GM18526 (cell line): ENCODE data around the gene HTT.

Source experiments
- POLR2A ChIP-seq: IDR thresholded peaks from 3 replicates; pipeline ENCODE4 v1.6.1; 2011; ENCODE audit not compliant: insufficient read length; ENCODE audit errors: extremely low read depth

Gene HTT

GRCh38 chr4:3067473-3068001 is 6.9 kb upstream of the HTT start:
- TF ChIP-seq POLR2A: no peak

DNA sequence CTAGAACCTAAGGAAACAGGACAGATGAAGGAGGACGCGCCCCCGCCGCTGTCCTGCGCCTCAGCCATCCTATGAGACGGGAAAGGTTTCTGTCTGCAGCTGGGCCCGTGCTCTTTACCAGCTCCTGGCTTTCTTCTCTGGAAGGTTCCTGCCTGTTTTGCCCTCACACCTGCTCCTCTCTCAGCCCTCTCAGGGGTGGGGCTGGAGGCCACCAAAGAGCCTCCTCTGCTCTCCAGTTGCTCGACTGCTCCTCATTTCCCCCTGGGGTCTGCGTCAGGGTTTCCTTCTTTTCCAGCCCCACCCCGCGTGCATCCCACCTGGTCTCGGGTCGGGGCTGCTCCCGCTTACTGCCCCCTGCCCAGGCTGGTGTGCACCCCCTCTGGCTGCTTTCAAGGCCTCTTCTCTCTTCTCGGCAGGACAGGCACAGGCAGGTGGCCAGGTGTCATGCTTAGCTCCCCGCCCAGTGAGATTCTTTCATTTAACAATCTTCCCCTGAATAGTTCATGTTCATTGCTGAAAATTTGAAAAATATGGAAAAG is 4.8 kb upstream of the HTT start:
- no peak for TF ChIP-seq POLR2A

DNA sequence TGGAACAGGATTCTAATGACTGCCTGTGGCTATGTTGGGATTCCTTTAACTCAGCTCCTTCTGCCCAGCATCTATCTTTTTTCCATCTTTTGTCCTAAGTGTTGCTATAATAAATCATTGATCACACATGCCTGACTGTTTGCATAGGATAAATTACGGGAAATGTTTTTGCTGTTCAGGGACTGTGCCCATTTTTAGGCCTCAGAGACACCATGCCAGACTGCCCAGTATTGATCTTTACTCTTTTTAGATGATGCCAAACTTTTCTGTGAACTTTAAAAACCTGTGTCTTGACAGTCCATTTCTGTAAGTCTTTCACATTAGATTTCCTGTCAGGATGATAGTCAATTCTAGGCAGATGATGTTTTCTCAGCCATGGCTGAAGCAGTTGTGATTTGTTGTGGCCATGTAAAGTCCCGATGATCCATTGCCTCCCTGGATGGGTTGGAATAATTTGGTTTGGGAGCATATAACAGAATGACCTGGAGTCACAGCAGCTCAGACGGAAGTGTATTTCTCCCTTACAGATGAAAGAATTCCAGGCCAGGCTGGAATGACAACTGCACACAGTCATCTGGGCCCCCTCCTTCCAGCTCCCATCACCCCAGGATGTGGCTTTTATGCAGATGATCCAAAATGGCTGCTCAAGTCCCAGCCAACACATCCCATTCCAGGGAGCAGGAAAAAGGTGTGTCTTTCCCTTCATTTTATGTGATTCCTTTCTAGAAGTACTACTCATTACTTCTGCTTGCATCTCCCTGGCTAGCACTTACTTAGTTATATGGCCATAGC is 3.6 kb upstream of the HTT start:
- no peak for TF ChIP-seq POLR2A

DNA sequence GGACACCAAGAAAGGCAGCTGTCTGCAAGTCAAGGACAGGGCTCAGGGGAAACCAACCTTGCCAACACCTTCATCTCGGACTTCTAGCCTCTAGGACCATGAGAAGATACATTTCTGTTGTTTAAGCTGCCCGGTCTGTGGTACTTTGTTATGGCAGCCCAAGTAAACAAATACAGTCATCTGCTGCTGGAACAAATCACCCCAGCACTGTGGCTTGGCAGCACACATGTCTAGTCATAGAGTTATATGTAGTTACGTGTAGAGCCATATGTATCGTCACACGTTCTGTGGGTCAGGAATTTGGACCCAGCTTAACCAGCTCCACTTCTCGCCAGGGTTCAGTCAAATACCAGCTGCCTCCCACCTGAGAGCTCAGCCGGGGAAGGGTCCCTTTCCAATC is 2.7 kb upstream of the HTT start:
- no peak for TF ChIP-seq POLR2A

GRCh38 chr4:3073158-3074077 is 1.1 kb upstream of the HTT start:
- peak; percentile 48 for TF ChIP-seq POLR2A

DNA sequence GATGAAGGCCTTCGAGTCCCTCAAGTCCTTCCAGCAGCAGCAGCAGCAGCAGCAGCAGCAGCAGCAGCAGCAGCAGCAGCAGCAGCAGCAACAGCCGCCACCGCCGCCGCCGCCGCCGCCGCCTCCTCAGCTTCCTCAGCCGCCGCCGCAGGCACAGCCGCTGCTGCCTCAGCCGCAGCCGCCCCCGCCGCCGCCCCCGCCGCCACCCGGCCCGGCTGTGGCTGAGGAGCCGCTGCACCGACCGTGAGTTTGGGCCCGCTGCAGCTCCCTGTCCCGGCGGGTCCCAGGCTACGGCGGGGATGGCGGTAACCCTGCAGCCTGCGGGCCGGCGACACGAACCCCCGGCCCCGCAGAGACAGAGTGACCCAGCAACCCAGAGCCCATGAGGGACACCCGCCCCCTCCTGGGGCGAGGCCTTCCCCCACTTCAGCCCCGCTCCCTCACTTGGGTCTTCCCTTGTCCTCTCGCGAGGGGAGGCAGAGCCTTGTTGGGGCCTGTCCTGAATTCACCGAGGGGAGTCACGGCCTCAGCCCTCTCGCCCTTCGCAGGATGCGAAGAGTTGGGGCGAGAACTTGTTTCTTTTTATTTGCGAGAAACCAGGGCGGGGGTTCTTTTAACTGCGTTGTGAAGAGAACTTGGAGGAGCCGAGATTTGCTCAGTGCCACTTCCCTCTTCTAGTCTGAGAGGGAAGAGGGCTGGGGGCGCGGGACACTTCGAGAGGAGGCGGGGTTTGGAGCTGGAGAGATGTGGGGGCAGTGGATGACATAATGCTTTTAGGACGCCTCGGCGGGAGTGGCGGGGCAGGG is 568 bp downstream of the HTT start:
- TF ChIP-seq POLR2A: peak; percentile 84

GRCh38 chr4:3075652-3075981 is 1.1 kb downstream of the HTT start:
- peak; percentile 49 for TF ChIP-seq POLR2A

GRCh38 chr4:3077796-3078195 is 3.3 kb downstream of the HTT start:
- TF ChIP-seq POLR2A: no peak

GRCh38 chr4:3079694-3080123 is 5.2 kb downstream of the HTT start:
- TF ChIP-seq POLR2A: no peak

GRCh38 chr4:3082925-3083515 is 8.5 kb downstream of the HTT start:
- TF ChIP-seq POLR2A: no peak

DNA sequence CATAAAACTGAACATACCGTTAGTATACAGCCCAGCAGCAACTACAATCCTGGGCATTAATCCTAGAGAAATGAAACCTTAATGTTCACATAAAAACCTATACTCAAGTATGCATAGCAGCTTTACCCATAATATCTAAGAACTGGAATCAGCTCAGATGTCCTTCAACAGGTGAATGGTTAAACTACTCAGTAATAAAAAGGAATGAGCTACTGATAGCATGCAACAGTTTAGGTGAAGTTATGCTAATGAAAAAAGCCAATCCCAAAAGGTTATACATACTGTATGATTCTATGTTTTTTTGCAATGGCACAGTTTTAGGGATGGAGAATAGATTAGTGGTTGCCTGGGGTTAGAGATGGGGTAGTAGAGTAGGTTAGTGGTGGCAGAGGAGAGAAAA is 9.3 kb downstream of the HTT start:
- no peak for TF ChIP-seq POLR2A

DNA sequence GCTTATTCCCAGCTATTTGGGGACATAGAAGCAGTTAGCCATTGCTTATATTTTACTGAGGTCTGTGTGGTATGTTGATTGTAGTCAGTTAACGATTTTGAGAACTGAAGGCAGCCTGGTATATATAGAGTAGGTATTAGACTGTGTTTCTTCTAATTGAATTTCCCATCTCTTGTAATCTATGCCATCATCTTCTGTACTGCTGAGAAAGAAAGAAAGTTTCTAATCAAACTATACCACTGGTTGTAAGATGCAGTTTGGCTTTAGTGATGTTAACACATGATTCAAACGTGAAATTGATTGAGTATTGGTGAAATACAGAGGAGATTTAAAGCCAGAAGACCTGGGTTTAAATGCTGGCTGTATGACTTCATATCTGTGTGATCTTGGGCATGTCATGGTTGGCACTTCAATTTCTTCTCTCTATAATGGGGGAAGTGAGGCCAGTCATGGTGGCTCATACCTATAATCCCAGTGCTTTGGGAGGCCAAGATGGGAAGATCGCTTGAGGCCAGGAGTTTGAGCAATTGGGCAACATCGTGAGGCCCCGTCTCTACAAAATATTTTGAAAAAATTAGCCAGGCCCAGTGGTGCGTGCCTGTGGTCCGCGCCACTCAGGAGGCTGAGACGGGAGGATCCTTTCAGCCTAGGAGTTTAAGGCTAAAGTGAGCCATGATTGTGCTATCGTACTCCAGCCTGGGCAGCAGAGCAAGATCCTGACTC is 11.6 kb downstream of the HTT start:
- no peak for TF ChIP-seq POLR2A

- TF ChIP-seq POLR2A: no peak
Measured at GRCh38 chr4:3087115-3087797, 12.8 kb downstream of the HTT start.
